ENCODE results near the gene SLC2A13.
"Not testable (repeated sequence)": the region's sequence is repeated elsewhere in the genome, so short reads cannot be mapped to it uniquely, and the experiment has no call there.

Gene SLC2A13

GRCh38 chr12:39752482-39753137 lies 353.3 kb downstream of the SLC2A13 start:
- DNase-seq (ENCODE audit: low spot score) = no peak

DNA sequence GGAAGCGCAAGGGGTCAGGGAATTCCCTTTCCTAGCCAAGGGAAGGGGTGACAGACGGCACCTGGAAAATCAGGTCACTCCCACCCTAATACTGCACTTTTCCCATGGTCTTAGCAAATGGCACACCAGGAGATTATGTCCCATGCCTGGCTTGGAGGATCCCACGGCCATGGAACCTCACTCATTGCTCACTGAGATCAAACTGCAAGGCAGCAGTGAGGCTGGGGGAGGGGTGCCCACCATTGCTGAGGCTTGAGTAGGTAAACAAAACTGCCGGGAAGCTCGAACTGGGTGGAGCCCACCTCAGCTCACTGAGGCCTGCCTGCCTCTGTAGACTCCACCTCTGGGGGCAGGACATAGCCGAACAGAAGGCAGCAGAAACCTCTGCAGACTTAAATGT lies 359.7 kb downstream of the SLC2A13 start:
- not testable (repeated sequence) for DNase-seq (ENCODE audit: low spot score)

- no peak for DNase-seq (ENCODE audit: low spot score)
These were observed 362.2 kb downstream of the SLC2A13 start for GRCh38 chr12:39743655-39744054.

DNA sequence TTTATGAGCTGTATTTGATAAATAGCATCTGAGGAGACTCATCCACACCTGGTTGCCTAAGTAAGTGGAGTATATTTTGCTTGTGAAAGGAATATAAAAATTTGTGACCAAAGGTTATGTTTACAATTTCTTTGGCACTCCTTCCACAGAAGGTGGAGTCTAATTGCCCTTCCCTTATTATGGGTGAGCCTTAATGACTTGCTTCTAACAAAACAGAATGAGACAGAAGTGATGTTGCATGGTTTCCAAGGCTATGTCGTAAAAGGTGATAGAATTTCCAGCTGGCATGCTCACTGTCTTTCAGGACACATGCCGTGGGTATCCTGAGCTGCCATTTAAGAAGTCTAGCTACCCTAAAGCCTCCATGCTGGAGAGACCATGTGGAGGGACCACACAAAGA lies 369.5 kb downstream of the SLC2A13 start:
- no peak for DNase-seq (ENCODE audit: low spot score)

GRCh38 chr12:39723831-39724230 lies 382.1 kb downstream of the SLC2A13 start:
- peak; percentile 3 for DNase-seq (ENCODE audit: low spot score)

GRCh38 chr12:39722504-39722903 lies 383.4 kb downstream of the SLC2A13 start:
- no peak for DNase-seq (ENCODE audit: low spot score)

- no peak for DNase-seq (ENCODE audit: low spot score)
These were observed 392.3 kb downstream of the SLC2A13 start for GRCh38 chr12:39713552-39713951.

- DNase-seq (ENCODE audit: low spot score) = no peak
These were observed 393.5 kb downstream of the SLC2A13 start for GRCh38 chr12:39712334-39712733.
